MG63 (cell line): Measurements from ENCODE around the gene SMC1A. TPM values are rescaled to one million over a fixed set of nuclear protein-coding genes. Genes with fewer than 3 reads are reported as not detected.

Experiments
- total RNA-seq: library from RNA; depleted of rRNA; stranded (reverse); fragments of >200 nt; shearing (Covaris generic); gene quantifications from 2 replicates; pipeline ENCODE4 v1.2.3, GENCODE V29; 2014; ENCODE audit warnings: low replicate concordance; rRNA removed

Gene SMC1A
- total RNA-seq, 1 experiment from 2014 or later, result 9.9 TPM

Other genes with a start within 250 kb of the SMC1A start
- 43.1 and 63.8 TPM in 2 replicates for gene KDM5C, start 197.4 kb downstream of the SMC1A start, total RNA-seq
- gene IQSEC2, start 141.1 kb downstream of the SMC1A start, total RNA-seq, result 3.4 and 5.7 TPM in 2 replicates
- gene RIBC1, start 219 bp upstream of the SMC1A start, total RNA-seq, result not detected in 2 replicates
- 162 and 166 TPM in 2 replicates for gene HSD17B10, start 11.7 kb upstream of the SMC1A start, total RNA-seq